ENCODE results near the gene SCCPDH.
"Not testable (repeated sequence)": the region's sequence is repeated elsewhere in the genome, so short reads cannot be mapped to it uniquely, and the experiment has no call there.

The SCCPDH gene

DNA sequence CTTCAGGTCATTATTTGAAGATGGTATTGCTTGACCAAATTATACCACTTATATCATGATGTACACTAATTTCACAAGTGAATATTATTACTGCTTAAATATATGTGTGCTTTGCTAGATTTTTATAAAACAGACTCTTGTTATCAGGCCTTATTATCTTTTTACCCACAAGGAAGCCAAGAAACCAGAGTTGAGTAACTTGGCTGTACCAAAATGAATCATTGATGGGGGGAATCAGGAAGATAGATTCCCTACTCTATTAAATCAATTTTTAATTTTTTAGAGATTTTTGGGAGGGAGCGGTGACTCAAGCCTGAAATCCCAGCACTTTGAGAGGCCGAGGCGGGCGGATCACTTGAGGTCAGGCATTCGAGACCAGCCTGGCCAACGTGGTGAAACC is 16.0 kb upstream of the SCCPDH start:
- no peak for DNase-seq (ENCODE audit: low spot score)
- ChIA-PET CTCF (interaction anchor here (0.6 kb wide), 1 partner anchor 462 kb away, joined by 3 read pairs; no protein-coding TSS in a partner anchor), POLR2A (ENCODE audit: low non-redundant PET) (no interaction called here)
- no peak overlapping the region for H3K27ac ChIP-seq
- TF ChIP-seq, protein P1, sequence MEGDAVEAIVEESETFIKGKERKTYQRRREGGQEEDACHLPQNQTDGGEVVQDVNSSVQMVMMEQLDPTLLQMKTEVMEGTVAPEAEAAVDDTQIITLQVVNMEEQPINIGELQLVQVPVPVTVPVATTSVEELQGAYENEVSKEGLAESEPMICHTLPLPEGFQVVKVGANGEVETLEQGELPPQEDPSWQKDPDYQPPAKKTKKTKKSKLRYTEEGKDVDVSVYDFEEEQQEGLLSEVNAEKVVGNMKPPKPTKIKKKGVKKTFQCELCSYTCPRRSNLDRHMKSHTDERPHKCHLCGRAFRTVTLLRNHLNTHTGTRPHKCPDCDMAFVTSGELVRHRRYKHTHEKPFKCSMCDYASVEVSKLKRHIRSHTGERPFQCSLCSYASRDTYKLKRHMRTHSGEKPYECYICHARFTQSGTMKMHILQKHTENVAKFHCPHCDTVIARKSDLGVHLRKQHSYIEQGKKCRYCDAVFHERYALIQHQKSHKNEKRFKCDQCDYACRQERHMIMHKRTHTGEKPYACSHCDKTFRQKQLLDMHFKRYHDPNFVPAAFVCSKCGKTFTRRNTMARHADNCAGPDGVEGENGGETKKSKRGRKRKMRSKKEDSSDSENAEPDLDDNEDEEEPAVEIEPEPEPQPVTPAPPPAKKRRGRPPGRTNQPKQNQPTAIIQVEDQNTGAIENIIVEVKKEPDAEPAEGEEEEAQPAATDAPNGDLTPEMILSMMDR (conservative IDR thresholded peaks at IDR 0.05; ENCODE audit: low read depth): no peak

- TF ChIP-seq, protein P1 (conservative IDR thresholded peaks at IDR 0.05; ENCODE audit: low read depth): no peak
- DNase-seq (ENCODE audit: low spot score): no peak
- H3K27ac ChIP-seq: no peak overlapping the region
- ChIA-PET POLR2A (ENCODE audit: low non-redundant PET) (no interaction called here), CTCF (interaction anchor here (0.9 kb wide), 1 partner anchor 149 kb away, joined by 3 read pairs; no protein-coding TSS in a partner anchor)
These were observed 15.0 kb upstream of the SCCPDH start for GRCh38 chr1:246709196-246709595.

DNA sequence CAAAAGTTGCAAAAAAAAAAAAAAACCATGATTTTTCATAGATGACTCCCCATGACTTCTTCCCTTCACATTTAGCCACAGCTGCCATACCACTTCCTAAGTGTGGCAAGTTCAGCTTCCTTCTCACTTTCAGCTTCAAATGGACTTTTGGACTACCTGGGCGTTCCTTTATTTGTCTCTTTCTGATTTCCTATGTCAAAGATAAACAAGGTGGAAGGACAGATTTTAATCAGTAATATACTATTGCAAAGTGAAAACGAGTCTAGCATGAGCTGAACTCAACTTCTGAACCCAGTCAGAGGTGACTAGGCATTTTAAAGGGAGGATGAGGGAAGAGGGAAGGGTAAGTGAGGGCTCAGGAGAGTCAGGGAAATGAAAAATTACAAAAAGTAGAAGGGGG is 14.4 kb upstream of the SCCPDH start:
- H3K27ac ChIP-seq: no peak overlapping the region
- ChIA-PET CTCF (interaction anchor here (0.9 kb wide), 1 partner anchor 150 kb away, joined by 3 read pairs; no protein-coding TSS in a partner anchor), POLR2A (ENCODE audit: low non-redundant PET) (no interaction called here)
- no peak for DNase-seq (ENCODE audit: low spot score)
- TF ChIP-seq, protein P1 (conservative IDR thresholded peaks at IDR 0.05; ENCODE audit: low read depth): no peak

GRCh38 chr1:246711548-246712003 is 12.6 kb upstream of the SCCPDH start:
- no peak for DNase-seq (ENCODE audit: low spot score)
- TF ChIP-seq, protein P1 (conservative IDR thresholded peaks at IDR 0.05; ENCODE audit: low read depth): no peak
- ChIA-PET CTCF (no interaction called here), POLR2A (ENCODE audit: low non-redundant PET) (no interaction called here)
- H3K27ac ChIP-seq: no peak overlapping the region

- H3K27ac ChIP-seq; POLR2A ChIA-PET (ENCODE audit: low non-redundant PET); DNase-seq (ENCODE audit: low spot score); CTCF ChIA-PET: not testable (repeated sequence)
These were observed 11.8 kb upstream of the SCCPDH start for GRCh38 chr1:246712428-246712827.

- CTCF ChIA-PET; POLR2A ChIA-PET (ENCODE audit: low non-redundant PET); H3K27ac ChIP-seq; DNase-seq (ENCODE audit: low spot score): not testable (repeated sequence)
These were observed 4.8 kb upstream of the SCCPDH start for GRCh38 chr1:246719361-246719760.

GRCh38 chr1:246720814-246721213 is 3.4 kb upstream of the SCCPDH start:
- POLR2A ChIA-PET (ENCODE audit: low non-redundant PET); CTCF ChIA-PET; DNase-seq (ENCODE audit: low spot score): not testable (repeated sequence)

GRCh38 chr1:246722720-246723119 is 1.5 kb upstream of the SCCPDH start:
- ChIA-PET POLR2A (ENCODE audit: low non-redundant PET) (no interaction called here), CTCF (no interaction called here)
- no peak overlapping the region for H3K27ac ChIP-seq
- no peak for DNase-seq (ENCODE audit: low spot score)
- TF ChIP-seq, protein P1 (conservative IDR thresholded peaks at IDR 0.05; ENCODE audit: low read depth): no peak

More at GRCh38 chr1:246720814-246721213, 3.4 kb upstream of the SCCPDH start:
- not testable (repeated sequence) for H3K27ac ChIP-seq

All from RWPE1 (cell line).